ENCODE results near the gene RASGRP4. TPM values are rescaled to one million over a fixed set of nuclear protein-coding genes. Genes with fewer than 3 reads are reported as not detected.

The RASGRP4 gene
- total and polyA plus RNA-seq, 4 donors = 1.2 to 2.0 (median 1.6) TPM

DNA sequence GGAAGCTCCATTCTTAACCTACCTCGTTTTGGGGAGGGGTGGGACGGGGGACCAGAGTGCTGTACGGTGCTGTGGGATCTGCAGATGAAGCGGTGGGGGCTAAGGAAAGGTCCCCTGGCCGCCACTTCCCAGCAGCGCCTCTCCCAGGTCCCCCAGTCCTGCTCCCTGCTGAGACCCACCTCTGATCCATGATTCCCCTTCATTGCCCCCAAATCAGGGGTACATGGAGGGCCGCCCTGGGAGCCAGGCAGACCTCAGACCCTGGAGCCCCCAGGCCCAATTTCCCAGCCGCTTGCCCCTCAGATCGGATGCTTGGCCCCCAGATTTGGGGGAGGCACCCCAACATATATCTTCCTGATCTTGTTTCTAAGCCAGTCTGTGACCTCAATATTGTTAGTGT, 26.9 kb downstream of the RASGRP4 start:
- H3K4me3 ChIP-seq (ENCODE audit: low read depth, low read length) = no peak overlapping the region
- no peak for DNase-seq (ENCODE audit: low read depth in 4 of 6, low spot score in 6 of 6)
- peaks cover 19% of the 10 kb centered on the region for H3K27me3 ChIP-seq (ENCODE audit: control insufficient read depth, insufficient read depth, low read length)
- peaks cover 13% of the 10 kb centered on the region for H3K36me3 ChIP-seq (ENCODE audit: control insufficient read depth, insufficient read depth, low read length)
- no peaks in the 10 kb centered on the region for H3K9me3 ChIP-seq (ENCODE audit: control insufficient read depth, insufficient read depth, low read length)
- WGBS (ENCODE audit: insufficient coverage) = 77% methylated on average over 6 of the region's 9 CpGs
- H3K27ac ChIP-seq (ENCODE audit: low read depth, low read length) = no peak overlapping the region
- H3K4me1 ChIP-seq (ENCODE audit: control insufficient read depth, insufficient read depth, low read length) = peaks cover 15% of the 10 kb centered on the region

DNA sequence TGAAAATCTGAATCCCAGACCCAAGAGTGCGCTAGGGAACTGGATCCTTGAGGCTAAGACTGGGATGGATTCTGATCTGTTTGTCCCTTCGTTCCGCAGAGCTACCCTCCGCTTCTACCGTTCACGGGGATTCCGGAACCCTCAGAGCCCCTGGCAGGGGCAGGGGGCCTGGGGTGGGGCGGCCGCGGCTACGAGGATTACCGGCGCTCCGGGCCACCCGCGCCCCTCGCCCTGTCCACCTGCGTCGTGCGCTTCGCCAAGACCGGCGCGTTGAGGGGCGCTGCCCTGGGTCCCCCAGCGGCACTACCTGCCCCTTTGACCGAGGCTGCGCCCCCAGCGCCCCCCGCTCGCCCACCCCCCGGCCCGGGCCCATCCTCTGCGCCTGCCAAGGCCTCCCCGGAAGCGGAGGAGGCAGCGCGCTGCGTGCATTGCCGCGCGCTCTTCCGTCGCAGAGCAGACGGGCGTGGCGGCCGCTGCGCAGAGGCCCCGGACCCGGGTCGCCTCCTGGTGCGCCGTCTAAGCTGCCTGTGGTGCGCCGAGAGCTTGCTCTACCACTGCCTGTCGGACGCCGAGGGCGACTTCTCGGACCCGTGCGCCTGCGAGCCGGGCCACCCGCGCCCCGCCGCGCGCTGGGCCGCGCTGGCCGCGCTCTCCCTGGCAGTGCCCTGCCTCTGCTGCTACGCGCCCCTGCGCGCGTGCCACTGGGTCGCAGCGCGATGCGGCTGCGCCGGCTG, 30.5 kb downstream of the RASGRP4 start:
- peaks cover 23% of the 10 kb centered on the region for H3K36me3 ChIP-seq (ENCODE audit: control insufficient read depth, insufficient read depth, low read length)
- 28% methylated on average over 86 of the region's 86 CpGs for WGBS (ENCODE audit: insufficient coverage)
- no peak for DNase-seq (ENCODE audit: low read depth in 4 of 6, low spot score in 6 of 6)
- H3K4me3 ChIP-seq (ENCODE audit: low read depth, low read length) = no peak overlapping the region
- peaks cover 5% of the 10 kb centered on the region for H3K4me1 ChIP-seq (ENCODE audit: control insufficient read depth, insufficient read depth, low read length)
- peaks cover 28% of the 10 kb centered on the region for H3K27me3 ChIP-seq (ENCODE audit: control insufficient read depth, insufficient read depth, low read length)
- no peak overlapping the region for H3K27ac ChIP-seq (ENCODE audit: low read depth, low read length)
- no peaks in the 10 kb centered on the region for H3K9me3 ChIP-seq (ENCODE audit: control insufficient read depth, insufficient read depth, low read length)

DNA sequence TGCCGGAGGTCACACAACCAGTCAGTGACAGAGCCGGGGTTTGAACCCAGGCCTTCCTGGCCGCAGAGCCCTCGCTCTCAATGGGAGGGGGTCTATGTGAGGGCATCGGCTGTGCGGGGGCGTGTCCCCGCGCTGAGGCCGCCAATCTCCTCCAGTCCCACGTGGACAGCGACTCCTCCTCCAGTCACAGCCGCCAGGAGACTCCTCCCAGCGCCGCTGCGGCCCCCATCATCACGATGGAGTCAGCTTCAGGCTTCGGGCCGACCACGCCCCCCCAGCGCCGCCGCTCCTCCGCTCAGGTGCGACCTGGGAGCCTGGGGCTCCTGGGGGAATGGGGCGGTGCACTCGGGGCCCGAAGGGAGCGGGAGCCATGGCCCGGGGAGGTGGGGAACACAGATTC, 31.5 kb downstream of the RASGRP4 start:
- Histone ChIP-seq H3K27ac (ENCODE audit: low read depth, low read length) (no peak overlapping the region), H3K36me3 (ENCODE audit: control insufficient read depth, insufficient read depth, low read length) (peaks cover 25% of the 10 kb centered on the region), H3K4me1 (ENCODE audit: control insufficient read depth, insufficient read depth, low read length) (peaks cover 12% of the 10 kb centered on the region), H3K9me3 (ENCODE audit: control insufficient read depth, insufficient read depth, low read length) (no peaks in the 10 kb centered on the region), H3K27me3 (ENCODE audit: control insufficient read depth, insufficient read depth, low read length) (peaks cover 28% of the 10 kb centered on the region), H3K4me3 (ENCODE audit: low read depth, low read length) (no peak overlapping the region)
- WGBS (ENCODE audit: insufficient coverage) = 17% methylated on average over 30 of the region's 30 CpGs
- DNase-seq (ENCODE audit: low read depth in 4 of 6, low spot score in 6 of 6) = no peak

DNA sequence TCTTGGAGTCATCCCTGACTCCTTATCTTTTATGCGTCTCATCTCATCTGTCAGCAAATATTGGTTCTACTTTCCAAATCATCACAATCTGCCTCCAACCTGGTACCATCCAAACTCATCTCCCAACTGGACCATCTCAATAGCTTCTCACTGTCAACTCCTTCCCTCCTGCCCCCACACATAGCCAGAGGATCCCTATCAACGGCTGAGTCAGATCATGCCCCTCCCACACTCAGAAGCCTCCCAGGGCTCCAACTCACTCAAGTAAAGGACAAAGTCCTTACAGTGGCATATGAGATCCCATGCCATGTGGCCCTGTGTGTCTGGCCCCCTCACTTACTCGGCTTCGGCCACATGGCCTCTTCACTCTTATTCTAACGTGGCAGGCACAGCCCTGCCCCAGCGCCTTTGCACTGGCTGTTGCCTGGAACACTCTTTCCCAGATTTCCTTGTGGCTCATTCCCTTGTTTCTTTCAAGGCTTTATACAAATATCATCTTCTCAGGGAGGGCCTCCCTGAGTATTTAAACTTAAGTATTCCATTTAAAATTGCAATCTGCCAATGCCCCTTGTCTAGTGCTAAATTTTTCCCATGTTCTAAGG, 33.2 kb downstream of the RASGRP4 start:
- 82% methylated on average over 6 of the region's 6 CpGs for WGBS (ENCODE audit: insufficient coverage)
- no peak overlapping the region for H3K4me3 ChIP-seq (ENCODE audit: low read depth, low read length)
- H3K9me3 ChIP-seq (ENCODE audit: control insufficient read depth, insufficient read depth, low read length) = no peaks in the 10 kb centered on the region
- peaks cover 32% of the 10 kb centered on the region for H3K27me3 ChIP-seq (ENCODE audit: control insufficient read depth, insufficient read depth, low read length)
- peaks cover 25% of the 10 kb centered on the region for H3K36me3 ChIP-seq (ENCODE audit: control insufficient read depth, insufficient read depth, low read length)
- H3K27ac ChIP-seq (ENCODE audit: low read depth, low read length) = no peak overlapping the region
- no peak for DNase-seq (ENCODE audit: low read depth in 4 of 6, low spot score in 6 of 6)
- H3K4me1 ChIP-seq (ENCODE audit: control insufficient read depth, insufficient read depth, low read length) = peaks cover 27% of the 10 kb centered on the region

DNA sequence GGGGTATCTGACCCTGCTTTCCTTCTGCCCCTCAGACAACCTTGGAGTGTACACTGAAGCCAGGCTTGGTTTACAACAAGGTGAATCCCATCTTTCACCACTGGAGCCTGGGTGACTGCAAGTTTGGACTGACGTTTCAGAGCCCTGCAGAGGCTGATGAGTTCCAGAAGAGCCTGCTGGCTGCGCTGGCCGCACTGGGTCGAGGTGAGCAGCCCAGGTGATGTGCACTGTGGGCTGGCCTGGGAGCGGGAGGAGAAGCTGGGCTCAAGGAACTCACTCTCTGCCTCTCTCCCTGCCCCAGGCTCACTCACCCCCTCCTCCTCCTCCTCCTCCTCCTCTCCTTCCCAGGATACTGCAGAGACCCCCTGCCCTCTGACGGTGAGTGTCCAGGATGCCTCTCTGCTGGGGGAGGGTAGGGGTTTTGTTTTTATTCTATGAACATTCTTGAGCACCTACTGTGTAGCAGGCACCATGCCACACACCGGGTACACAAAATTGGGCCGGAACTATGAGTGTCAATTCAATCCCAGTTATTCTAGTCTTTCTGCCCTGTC, 34.0 kb downstream of the RASGRP4 start:
- 62% methylated on average over 4 of the region's 8 CpGs for WGBS (ENCODE audit: insufficient coverage)
- H3K9me3 ChIP-seq (ENCODE audit: control insufficient read depth, insufficient read depth, low read length) = no peaks in the 10 kb centered on the region

DNA sequence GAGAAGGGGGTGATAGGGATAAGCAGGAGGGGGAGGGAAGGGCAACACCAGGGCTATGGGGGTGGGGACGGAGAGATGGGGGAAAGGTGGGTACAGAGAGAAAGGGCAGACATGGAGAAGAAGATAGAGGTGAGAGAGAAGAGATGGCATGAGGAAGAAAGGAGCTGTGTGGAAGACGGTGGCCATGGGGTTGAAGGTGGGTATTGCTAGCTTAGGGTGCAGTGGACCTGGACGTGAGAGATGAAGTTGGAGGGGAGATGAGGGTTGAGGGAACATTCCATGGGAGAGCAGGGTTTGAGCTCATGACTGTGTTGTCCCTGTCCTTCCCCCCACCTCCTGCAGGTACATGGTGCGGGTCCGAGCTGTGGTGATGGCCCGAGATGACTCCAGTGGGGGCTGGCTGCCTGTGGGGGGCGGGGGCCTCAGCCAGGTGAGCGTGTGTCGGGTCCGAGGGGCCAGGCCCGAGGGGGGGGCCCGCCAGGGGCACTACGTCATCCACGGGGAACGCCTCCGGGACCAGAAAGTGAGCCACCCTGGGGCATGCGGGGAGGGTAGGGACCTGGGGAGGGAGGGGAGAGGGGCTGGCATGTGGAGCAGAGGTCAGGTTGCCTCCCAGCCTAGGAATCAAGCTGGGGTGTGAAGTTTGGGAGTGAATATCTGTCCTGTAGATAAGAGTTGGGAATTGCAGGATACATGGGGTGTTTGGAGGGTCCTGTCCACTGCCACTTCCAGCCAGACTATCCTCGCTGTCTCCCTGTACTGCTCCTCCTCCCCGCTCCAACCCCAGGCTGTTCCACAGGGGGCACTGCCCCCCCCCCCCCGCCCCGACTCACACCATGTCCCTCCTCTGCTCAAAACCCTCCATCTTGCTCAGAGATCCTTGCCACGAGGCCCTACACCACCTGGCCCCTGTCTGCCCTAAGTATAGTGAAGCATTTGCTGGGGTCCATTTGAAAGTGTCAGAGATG, 35.8 kb downstream of the RASGRP4 start:
- Histone ChIP-seq H3K4me1 (ENCODE audit: control insufficient read depth, insufficient read depth, low read length) (peaks cover 46% of the 10 kb centered on the region), H3K4me3 (ENCODE audit: low read depth, low read length) (no peak overlapping the region), H3K27me3 (ENCODE audit: control insufficient read depth, insufficient read depth, low read length) (peaks cover 37% of the 10 kb centered on the region), H3K9me3 (ENCODE audit: control insufficient read depth, insufficient read depth, low read length) (no peaks in the 10 kb centered on the region), H3K27ac (ENCODE audit: low read depth, low read length) (no peak overlapping the region), H3K36me3 (ENCODE audit: control insufficient read depth, insufficient read depth, low read length) (peaks cover 34% of the 10 kb centered on the region)
- 32% methylated on average over 17 of the region's 22 CpGs for WGBS (ENCODE audit: insufficient coverage)
- DNase-seq (ENCODE audit: low read depth in 4 of 6, low spot score in 6 of 6) = no peak

More for the DNA sequence above, 34.0 kb downstream of the RASGRP4 start:
- H3K4me1 ChIP-seq (ENCODE audit: control insufficient read depth, insufficient read depth, low read length) = peaks cover 35% of the 10 kb centered on the region
- peaks cover 25% of the 10 kb centered on the region for H3K36me3 ChIP-seq (ENCODE audit: control insufficient read depth, insufficient read depth, low read length)
- no peak overlapping the region for H3K4me3 ChIP-seq (ENCODE audit: low read depth, low read length)
- H3K27me3 ChIP-seq (ENCODE audit: control insufficient read depth, insufficient read depth, low read length) = peaks cover 30% of the 10 kb centered on the region
- H3K27ac ChIP-seq (ENCODE audit: low read depth, low read length) = no peak overlapping the region
- DNase-seq (ENCODE audit: low read depth in 4 of 6, low spot score in 6 of 6) = no peak

DNA sequence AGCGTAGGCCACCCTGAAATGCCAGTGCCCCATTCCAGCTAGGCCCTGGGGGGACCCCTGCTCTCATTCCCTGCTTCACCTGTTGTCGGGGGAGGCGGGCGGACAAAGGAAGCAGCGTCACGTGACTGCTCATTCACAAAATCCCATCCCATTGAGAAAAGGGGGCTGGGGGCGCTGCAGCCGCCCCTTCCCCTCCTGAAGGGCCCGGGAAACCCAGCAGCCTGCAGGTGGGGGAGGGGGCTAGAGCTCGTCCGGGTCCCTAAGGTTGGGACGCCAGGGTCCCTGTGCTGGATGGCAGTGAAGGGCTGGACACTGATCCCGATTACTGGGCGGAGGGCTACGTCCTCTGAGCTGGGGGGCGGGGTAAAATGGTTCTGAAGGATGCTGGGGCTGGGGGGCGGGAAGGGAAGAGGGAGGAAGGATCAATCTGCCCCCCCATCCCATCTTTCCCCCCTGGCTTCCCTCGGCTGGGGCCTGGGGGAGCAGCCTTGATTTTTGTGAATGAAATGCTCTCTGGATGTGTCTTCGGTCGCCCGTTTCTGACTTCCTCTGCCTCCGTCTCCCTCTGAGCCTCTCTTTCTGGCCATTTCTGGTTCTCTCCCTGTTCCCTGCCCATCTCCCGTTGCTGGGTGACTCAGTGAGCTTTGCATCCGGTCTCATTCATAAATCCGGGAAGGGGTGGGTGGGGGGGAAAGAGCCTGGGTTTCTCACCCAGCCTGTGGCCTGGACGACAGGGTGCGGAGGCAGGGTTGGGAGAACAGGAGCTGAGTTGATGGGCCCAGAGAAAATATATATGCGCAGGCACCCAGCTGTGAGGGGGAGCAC, 36.7 kb downstream of the RASGRP4 start:
- H3K36me3 ChIP-seq (ENCODE audit: control insufficient read depth, insufficient read depth, low read length) = peaks cover 37% of the 10 kb centered on the region
- H3K27me3 ChIP-seq (ENCODE audit: control insufficient read depth, insufficient read depth, low read length) = peaks cover 35% of the 10 kb centered on the region
- DNase-seq (ENCODE audit: low read depth in 4 of 6, low spot score in 6 of 6) = peak in 5 of 6 donors; percentile 17 to 92 (median 42)
- no peak overlapping the region for H3K27ac ChIP-seq (ENCODE audit: low read depth, low read length)
- H3K4me1 ChIP-seq (ENCODE audit: control insufficient read depth, insufficient read depth, low read length) = peaks cover 41% of the 10 kb centered on the region
- H3K9me3 ChIP-seq (ENCODE audit: control insufficient read depth, insufficient read depth, low read length) = no peaks in the 10 kb centered on the region
- H3K4me3 ChIP-seq (ENCODE audit: low read depth, low read length) = peak overlapping the region; percentile 50
- WGBS (ENCODE audit: insufficient coverage) = 4% methylated on average over 11 of the region's 28 CpGs

DNA sequence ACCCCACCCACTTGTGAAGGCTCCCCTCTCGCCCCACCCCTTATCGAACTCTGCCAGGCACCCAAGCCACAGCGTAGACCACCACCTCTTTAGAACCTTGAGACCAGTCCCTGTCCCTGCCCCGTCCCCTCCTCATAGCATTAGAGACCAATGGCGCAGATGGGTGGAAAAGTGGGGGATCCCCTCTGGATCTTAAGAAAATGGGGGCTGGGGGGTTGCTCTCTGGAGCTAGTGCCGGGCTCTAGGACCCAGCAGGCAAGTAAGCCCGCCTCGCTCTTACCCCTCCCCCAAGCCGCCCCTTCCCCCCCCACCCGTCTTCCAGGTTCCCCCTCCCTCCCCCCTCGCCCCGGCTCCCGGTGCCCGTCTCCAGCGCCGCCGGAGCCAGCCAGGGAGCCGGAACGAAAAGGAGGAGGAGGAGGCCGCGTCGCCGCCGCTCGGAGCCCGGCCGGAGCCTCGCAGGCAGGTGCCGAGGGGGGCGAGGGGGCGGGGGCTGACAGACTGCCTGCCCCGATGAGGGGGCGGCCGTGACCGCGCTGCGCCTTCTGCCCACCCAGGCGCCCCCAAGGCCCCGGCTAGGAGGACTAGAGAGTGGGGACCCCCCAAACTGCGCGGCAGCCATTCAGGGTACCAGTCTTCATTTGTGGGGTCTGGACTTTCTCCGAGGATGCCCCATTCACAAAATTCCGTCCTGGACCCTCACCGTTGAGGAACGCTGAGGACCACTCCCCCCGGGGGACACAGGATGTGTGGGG, 37.5 kb downstream of the RASGRP4 start, which contains the start of gene SPRED3:
Gene SPRED3 (plus strand): TSS at position 349 of the 752 bp plus-strand sequence. CDS start 1,606 bp downstream, outside the sequence.
- peak within 1 kb of the TSS; percentile 57 for H3K27ac ChIP-seq (ENCODE audit: low read depth, low read length)
- no peaks in the 10 kb centered on the region for H3K9me3 ChIP-seq (ENCODE audit: control insufficient read depth, insufficient read depth, low read length)
- H3K4me1 ChIP-seq (ENCODE audit: control insufficient read depth, insufficient read depth, low read length) = peaks cover 41% of the 10 kb centered on the region
- peak; percentile 65 to 95 (median 82) for DNase-seq (ENCODE audit: low read depth in 4 of 6, low spot score in 6 of 6)
- H3K27me3 ChIP-seq (ENCODE audit: control insufficient read depth, insufficient read depth, low read length) = peaks cover 29% of the 10 kb centered on the region
- under 1% methylated on average over 37 of the region's 46 CpGs for WGBS (ENCODE audit: insufficient coverage)
- peak within 1 kb of the TSS; percentile 50 for H3K4me3 ChIP-seq (ENCODE audit: low read depth, low read length)
- peaks cover 43% of the 10 kb centered on the region for H3K36me3 ChIP-seq (ENCODE audit: control insufficient read depth, insufficient read depth, low read length)

Data from spinal cord (tissue), 10 donors.